Uterus (tissue), 2 donors: ENCODE results near the gene PLXNA3.

Experiments
- CTCF ChIP-seq, 4 experiments: fragments of 200-600 bp in 2 of 4; fragments of 450-650 bp in 2 of 4; sonication (generic) in 2 of 4; IDR thresholded peaks; one replicate each; pipeline ENCODE4 v1.5.1; 2016 to 2019; ENCODE audit warnings: antibody characterized with exemption in 4 of 4, mild to moderate bottlenecking in 2 of 4, moderate library complexity in 1 of 4
- POLR2A ChIP-seq, 2 donors: fragments of 450-650 bp; IDR thresholded peaks; one replicate each; pipeline ENCODE4 v1.6.1; 2016; ENCODE audit warnings: antibody characterized with exemption in 2 of 2, mild to moderate bottlenecking in 1 of 2, moderate library complexity in 1 of 2

- no peak for TF ChIP-seq CTCF (IDR thresholded peaks at IDR 0.05)
- peak; percentile 82 to 86 for TF ChIP-seq POLR2A (IDR thresholded peaks at IDR 0.05)
These were observed at the start of gene PLXNA3 for GRCh38 chrX:154458116-154458953.
